Esophagus (tissue), 2 donors: ENCODE data around the gene GPRC5C. TPM values are rescaled to one million over a fixed set of nuclear protein-coding genes. Genes with fewer than 3 reads are reported as not detected.

Experiments used
- H3K27ac ChIP-seq, 2 donors: one replicate each; pipeline ENCODE4 v1.5.1; 2013; ENCODE audit warnings: low read depth in 2 of 2, mild to moderate bottlenecking in 2 of 2, inconsistent platforms in 1 of 2, low read length in 1 of 2, moderate library complexity in 1 of 2
- H3K27me3 ChIP-seq, 2 donors: one replicate each; pipeline ENCODE4 v1.6.1; 2013; ENCODE audit warnings: low read length in 2 of 2, control low read depth in 1 of 2, mild to moderate bottlenecking in 1 of 2; ENCODE audit not compliant: insufficient read depth in 2 of 2, control insufficient read depth in 1 of 2
- H3K36me3 ChIP-seq, 2 donors: one replicate each; pipeline ENCODE4 v1.6.1; 2013; ENCODE audit warnings: low read length in 1 of 2; ENCODE audit not compliant: control insufficient read depth in 2 of 2, insufficient read depth in 2 of 2
- H3K4me1 ChIP-seq, 2 donors: one replicate each; pipeline ENCODE4 v1.6.1; 2013; ENCODE audit warnings: low read length in 1 of 2; ENCODE audit not compliant: control insufficient read depth in 2 of 2, insufficient read depth in 2 of 2
- H3K4me3 ChIP-seq, 2 donors: one replicate each; pipeline ENCODE4 v1.5.1; 2013; ENCODE audit warnings: low read length in 2 of 2, mild to moderate bottlenecking in 2 of 2, low read depth in 1 of 2, moderate library complexity in 1 of 2
- H3K9me3 ChIP-seq, 2 donors: one replicate each; pipeline ENCODE4 v1.6.1; 2013; ENCODE audit warnings: mild to moderate bottlenecking in 2 of 2, low read depth in 1 of 2, low read length in 1 of 2, moderate library complexity in 1 of 2; ENCODE audit not compliant: control insufficient read depth in 2 of 2, insufficient read depth in 1 of 2
- WGBS, 2 donors: extraction: QIAGEN DNeasy Blood & Tissue Kit; methylation state at CpG; one replicate each; pipeline ENCODE4 v1.1.7; 2013; 5-methylcytosine and 5-hydroxymethylcytosine counted together
- polyA plus RNA-seq, 2 donors: library from polyadenylated mRNA; stranded (reverse); fragments of 200-250 nt; gene quantifications; one replicate each; pipeline ENCODE4 v1.2.3, GENCODE V29; 2013
- donor health status: healthy with polysubstance abuse.
- donor health status: Bipolar disorder and iron deficiency.

GPRC5C gene
- polyA plus RNA-seq, 2 donors: 6.7 to 8.8 TPM

- no peaks in the 10 kb centered on the region for H3K36me3 ChIP-seq
- WGBS, 2 donors: 86% methylated on average over 8 of the region's 8 CpGs
- no peaks in the 10 kb centered on the region for H3K27me3 ChIP-seq
- H3K4me3 ChIP-seq: no peak overlapping the region
- no peaks in the 10 kb centered on the region for H3K4me1 ChIP-seq
- H3K27ac ChIP-seq: no peak overlapping the region
- peaks cover 0 to 9% of the 10 kb centered on the region in 2 donors for H3K9me3 ChIP-seq
Observed at GRCh38 chr17:74473294-74473693, 41.4 kb downstream of the GPRC5C start.

DNA sequence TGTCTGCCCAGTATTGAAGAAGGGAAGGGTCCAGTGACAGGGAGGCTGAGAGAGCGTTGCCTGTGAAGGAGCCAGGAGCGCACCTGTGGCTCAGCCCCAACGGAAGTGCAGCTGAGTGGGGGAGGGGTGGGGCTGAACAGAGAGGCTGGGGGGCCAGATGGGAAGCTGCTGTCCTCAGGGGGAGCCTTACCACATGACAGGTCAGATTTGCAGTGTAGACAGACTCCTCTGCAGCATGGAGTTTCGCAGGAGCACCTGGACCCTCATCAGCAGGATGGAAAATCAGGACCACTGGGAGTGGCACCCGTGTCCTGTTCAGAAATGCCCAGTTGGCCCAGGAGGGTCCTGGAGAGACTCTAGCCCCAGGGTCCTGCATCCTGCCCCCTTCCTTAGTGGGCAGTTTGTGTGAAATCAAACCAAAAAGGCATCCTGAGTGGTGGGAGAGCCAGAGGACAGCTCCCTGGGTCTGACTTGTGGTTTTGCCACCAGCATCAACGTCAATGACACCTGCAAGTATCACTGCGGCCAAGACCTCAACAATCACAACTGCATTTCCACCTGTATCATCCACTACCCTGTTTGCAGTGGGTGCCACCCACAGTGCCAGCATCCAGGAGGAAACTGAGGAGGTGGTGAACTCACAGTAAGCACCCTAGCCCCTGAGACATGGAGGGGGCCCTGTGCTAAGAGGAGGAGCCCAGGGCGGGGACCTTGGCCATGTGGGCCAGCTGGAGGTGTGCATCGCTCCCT lies 42.3 kb downstream of the GPRC5C start:
- Histone ChIP-seq H3K4me1 (no peaks in the 10 kb centered on the region), H3K36me3 (no peaks in the 10 kb centered on the region), H3K27me3 (no peaks in the 10 kb centered on the region), H3K9me3 (peaks cover 0 to 9% of the 10 kb centered on the region in 2 donors), H3K4me3 (no peak overlapping the region), H3K27ac (no peak overlapping the region)
- 68 to 76% methylated on average over 9 of the region's 9 CpGs for WGBS, 2 donors

DNA sequence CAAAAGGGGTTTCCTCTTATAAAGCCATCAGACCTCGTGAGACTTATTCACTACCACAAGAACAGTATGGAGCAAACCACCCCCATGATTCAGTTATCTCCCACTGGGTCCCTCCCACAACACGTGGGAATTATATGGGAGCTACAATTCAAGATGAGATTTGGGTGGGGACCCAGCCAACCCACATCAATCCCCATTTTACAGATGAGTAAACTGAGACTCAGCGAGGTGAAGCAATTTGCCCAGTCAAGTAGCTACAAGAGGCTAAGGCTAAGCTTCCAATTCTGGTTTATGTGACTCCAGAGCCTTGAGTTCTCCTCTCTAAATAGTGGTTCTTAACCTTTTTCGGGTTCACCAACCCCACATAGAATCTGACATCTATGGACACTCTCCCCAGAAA lies 43.3 kb downstream of the GPRC5C start:
- 83 to 86% methylated on average over 4 of the region's 4 CpGs for WGBS, 2 donors
- no peaks in the 10 kb centered on the region for H3K36me3 ChIP-seq
- H3K27me3 ChIP-seq: no peaks in the 10 kb centered on the region
- no peaks in the 10 kb centered on the region for H3K4me1 ChIP-seq
- H3K9me3 ChIP-seq: peaks cover 0 to 9% of the 10 kb centered on the region in 2 donors
- no peak overlapping the region for H3K4me3 ChIP-seq
- H3K27ac ChIP-seq: no peak overlapping the region

DNA sequence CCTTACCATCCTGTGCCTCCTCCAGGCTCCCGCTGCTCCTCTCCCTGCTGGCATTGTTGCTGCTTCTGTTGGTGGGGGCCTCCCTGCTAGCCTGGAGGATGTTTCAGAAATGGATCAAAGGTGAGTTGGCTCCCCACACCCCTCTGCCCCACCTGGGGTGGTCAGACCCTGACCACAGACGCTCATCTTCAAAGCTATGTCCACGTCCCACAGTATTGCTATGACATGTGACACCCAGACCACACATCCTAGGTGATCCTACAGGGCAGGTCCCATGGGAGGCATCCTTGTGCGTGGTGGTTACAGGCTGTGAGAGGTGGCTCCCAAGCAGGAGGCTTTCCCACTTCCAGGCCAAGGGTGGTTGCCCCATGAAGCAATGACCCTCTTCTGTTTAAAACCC lies 45.5 kb downstream of the GPRC5C start:
- H3K27ac ChIP-seq: no peak overlapping the region
- H3K36me3 ChIP-seq: no peaks in the 10 kb centered on the region
- WGBS, 2 donors: 74 to 78% methylated on average over 4 of the region's 4 CpGs
- H3K4me1 ChIP-seq: no peaks in the 10 kb centered on the region
- no peaks in the 10 kb centered on the region for H3K27me3 ChIP-seq
- H3K9me3 ChIP-seq: peaks cover 0 to 9% of the 10 kb centered on the region in 2 donors
- H3K4me3 ChIP-seq: no peak overlapping the region

DNA sequence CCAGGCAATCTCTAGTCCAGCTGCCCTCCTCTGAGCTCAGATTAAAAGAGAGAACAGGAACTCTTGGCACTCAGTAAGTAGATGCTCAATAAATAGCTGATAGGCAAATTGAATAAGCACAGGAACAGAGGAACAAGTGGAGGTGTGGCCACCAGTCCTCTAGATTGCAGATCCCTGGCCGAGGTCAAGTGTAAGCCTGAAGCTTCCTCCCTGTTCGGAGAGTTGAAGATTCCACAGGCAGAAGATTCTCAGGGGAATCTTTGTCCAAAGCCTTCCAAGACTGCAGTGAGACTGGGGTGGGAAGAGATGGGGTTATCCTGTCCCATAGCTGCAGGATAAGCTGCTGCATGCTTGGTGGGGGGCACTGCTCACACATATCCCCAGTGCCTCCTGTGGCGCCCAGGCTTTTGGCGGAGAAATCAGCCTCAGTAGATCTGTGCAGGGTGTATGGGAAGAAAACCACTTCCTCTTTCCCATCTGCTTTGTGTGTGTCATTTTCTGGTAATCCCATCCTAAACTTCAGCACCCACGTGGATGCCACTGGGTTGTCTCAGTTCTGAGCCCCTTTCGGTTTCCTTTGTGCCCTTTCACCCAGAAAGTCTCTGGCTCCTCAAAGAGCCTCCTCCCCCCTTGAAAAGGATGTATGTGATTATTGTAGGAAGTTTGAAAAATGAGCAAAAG lies 46.7 kb downstream of the GPRC5C start:
- Histone ChIP-seq H3K4me3 (no peak overlapping the region), H3K4me1 (no peaks in the 10 kb centered on the region), H3K27ac (no peak overlapping the region), H3K9me3 (peaks cover 0 to 9% of the 10 kb centered on the region in 2 donors), H3K36me3 (no peaks in the 10 kb centered on the region), H3K27me3 (no peaks in the 10 kb centered on the region)
- 48% methylated on average over 6 of the region's 6 CpGs for WGBS, 2 donors

- Histone ChIP-seq H3K4me3 (no peak overlapping the region), H3K27ac (no peak overlapping the region), H3K4me1 (no peaks in the 10 kb centered on the region), H3K9me3 (peaks cover 0 to 9% of the 10 kb centered on the region in 2 donors), H3K36me3 (no peaks in the 10 kb centered on the region), H3K27me3 (no peaks in the 10 kb centered on the region)
- 70 to 73% methylated on average over 7 to 8 of the region's 8 CpGs for WGBS, 2 donors
Observed at GRCh38 chr17:74480290-74480689, 48.4 kb downstream of the GPRC5C start.

GRCh38 chr17:74481621-74482020 lies 49.7 kb downstream of the GPRC5C start:
- no peaks in the 10 kb centered on the region for H3K27me3 ChIP-seq
- H3K27ac ChIP-seq: no peak overlapping the region
- H3K9me3 ChIP-seq: no peaks in the 10 kb centered on the region
- 79 to 82% methylated on average over 7 of the region's 7 CpGs for WGBS, 2 donors
- no peaks in the 10 kb centered on the region for H3K4me1 ChIP-seq
- H3K4me3 ChIP-seq: no peak overlapping the region
- H3K36me3 ChIP-seq: no peaks in the 10 kb centered on the region

- no peak overlapping the region for H3K4me3 ChIP-seq
- no peaks in the 10 kb centered on the region for H3K4me1 ChIP-seq
- no peaks in the 10 kb centered on the region for H3K27me3 ChIP-seq
- no peaks in the 10 kb centered on the region for H3K9me3 ChIP-seq
- H3K27ac ChIP-seq: no peak overlapping the region
- 62 to 64% methylated on average over 9 of the region's 9 CpGs for WGBS, 2 donors
- H3K36me3 ChIP-seq: no peaks in the 10 kb centered on the region
Observed at GRCh38 chr17:74484066-74484465, 52.2 kb downstream of the GPRC5C start.

GRCh38 chr17:74485022-74485743 lies 53.3 kb downstream of the GPRC5C start:
- H3K27ac ChIP-seq: no peak overlapping the region
- WGBS, 2 donors: 63 to 66% methylated on average over 9 of the region's 9 CpGs
- H3K27me3 ChIP-seq: no peaks in the 10 kb centered on the region
- H3K4me3 ChIP-seq: no peak overlapping the region
- H3K9me3 ChIP-seq: no peaks in the 10 kb centered on the region
- no peaks in the 10 kb centered on the region for H3K4me1 ChIP-seq
- no peaks in the 10 kb centered on the region for H3K36me3 ChIP-seq
